ENCODE data around the gene P2RY4.
"Not testable (repeated sequence)": the region's sequence is repeated elsewhere in the genome, so short reads cannot be mapped to it uniquely, and the experiment has no call there.

P2RY4 gene

DNA sequence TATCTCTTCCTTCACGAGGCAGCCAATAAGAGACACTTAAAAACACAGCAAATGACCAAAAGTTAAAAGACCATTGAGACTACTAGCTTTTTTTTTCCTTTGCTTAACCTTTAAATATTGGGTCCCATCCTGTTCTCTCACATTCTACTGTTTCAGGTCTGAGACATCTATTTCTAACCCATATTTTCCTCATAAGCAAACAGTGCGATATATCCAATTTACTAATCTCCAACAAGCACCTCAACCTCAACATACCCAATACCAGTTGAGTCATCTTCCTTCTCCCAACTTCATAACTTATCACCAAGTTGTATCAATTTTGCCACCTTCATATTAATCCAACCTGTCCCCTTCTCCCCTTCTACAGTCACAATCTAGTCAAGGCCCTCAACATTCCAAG is 18.5 kb downstream of the P2RY4 start:
- no peak for DNase-seq

DNA sequence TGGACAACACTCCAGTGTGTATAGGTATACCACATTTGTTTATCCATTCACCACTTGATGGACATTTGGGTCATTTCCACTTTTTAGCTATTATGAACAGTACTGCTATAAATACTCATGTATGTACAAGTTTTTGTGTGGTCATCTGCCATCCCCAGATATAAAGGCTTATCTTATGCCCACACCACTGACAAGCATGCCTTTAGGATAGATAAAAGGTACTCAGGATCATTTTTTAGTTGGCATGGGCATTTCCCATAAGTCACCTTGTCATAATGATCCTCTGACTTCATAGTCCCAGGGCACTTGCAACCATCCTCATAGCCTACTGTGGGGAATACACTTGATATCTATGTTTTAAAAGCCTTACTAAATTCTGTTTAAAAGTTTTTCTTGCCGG is 19.3 kb downstream of the P2RY4 start:
- DNase-seq, result no peak

DNA sequence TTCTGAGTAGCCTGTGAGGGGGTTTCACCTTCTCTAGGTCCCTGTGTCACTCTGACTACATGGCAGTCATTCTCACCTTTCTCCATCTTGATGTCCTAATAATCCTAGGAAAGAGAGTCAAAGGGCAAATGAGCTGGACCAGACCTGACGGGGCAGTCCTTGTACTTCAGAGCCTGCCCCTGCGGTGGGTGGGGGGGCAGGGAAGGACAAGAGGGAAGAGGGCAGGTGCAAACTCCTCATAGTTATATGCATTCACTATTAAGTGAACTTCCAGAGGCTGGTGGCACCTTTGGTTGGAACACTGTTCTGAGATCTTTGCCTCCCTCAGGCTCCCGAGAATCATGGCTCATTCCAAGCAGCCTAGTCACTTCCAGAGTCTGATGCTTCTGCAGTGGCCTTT is 25.6 kb downstream of the P2RY4 start, which contains the start of gene AWAT1:
AWAT1 (plus strand) TSS at position 301 of the 400 bp plus-strand sequence; CDS start at position 342, 41 bp downstream.
- DNase-seq, result no peak

DNA sequence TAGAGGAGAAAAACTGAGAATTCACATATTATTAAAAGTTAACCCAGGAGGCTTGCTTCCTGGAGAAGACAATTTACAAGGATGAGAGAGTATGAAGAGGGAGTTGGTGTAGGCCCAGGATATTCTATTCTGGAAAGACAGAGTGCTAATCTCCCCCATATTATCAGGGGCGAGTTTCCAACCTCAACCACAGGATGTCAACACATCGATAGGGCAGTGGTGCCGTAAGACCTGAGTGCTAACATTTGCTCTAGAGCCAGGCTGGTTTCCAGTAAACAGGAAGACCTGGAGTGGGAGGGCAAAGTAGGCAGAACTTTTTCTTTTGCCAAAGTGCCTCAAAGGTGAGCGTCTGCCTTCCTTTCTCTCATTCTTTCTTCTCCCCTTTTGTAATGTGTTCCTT is 28.3 kb downstream of the P2RY4 start:
- DNase-seq, result no peak

DNA sequence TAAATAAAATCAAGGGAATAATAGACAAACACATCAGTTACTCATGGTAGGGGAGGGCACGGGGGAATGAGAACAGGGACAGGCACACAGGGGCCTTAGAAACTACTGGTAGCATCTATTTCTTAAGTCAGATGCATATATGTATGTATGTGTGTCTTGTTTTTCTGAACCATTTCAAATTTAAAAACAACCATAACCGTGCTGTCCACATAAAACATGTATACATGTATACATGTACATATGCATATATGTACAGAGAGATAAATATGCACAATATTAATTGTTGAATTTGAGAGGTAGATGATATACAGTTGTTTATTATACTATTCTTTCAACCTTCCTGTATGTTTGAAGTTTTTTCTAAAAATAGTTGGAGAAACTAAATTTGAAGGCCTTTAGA is 33.3 kb downstream of the P2RY4 start:
- no peak for DNase-seq

DNA sequence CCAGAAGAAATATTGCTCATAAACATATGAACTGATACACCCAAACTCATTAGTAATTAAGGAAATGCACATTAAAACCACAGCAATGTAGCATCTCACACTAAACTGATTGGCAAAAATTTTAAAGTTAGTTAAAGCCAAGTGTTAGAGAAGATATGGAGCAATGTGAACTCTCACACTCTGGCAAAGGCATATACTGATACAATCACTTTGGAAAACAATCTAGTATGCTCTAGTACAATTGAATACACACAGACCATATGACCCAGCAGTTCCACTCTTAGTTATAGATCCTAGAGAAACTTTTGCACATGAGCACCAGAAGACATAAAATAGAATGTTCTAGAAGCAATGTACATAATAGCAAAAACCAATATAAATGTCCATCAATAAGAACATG is 34.0 kb downstream of the P2RY4 start:
- DNase-seq, result no peak

DNA sequence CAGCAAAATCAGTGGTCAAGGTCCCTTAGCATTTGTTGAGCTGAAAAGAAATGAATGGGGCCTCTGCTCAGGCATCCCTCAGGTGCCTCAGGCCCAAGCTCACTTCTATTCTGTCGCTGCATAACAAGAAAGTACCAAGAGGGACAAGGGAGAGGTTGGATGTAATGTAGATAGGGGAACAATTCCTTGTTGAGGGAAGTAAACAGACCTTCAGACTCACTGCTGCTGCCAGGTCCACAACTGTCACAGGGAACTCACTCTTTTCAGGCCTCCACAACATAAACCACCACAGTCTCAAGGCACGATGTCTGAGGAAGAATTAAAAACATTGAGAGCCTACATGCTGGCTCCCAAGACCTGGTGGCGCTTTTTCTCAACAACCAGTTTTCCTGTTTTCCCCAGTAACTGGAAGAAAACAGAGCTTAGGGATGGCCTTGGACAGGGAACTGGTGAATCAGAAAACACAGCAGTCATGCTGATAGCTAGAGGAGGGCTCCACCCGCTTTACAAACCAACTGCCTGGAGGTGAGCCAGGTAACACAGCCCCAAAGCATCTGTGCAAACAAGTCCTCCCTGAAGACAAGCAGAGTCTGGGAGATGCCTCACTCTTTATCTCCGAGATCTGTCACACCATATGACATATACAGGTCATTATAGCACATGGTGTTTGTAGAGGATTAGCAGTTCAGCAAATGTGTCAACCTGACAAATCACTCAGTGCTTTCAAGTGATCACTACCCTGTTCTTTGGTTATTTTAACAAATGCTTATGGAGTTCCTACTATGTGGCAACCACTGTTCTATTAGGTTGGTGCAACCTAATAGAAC is 39.9 kb downstream of the P2RY4 start:
- no peak for DNase-seq

DNA sequence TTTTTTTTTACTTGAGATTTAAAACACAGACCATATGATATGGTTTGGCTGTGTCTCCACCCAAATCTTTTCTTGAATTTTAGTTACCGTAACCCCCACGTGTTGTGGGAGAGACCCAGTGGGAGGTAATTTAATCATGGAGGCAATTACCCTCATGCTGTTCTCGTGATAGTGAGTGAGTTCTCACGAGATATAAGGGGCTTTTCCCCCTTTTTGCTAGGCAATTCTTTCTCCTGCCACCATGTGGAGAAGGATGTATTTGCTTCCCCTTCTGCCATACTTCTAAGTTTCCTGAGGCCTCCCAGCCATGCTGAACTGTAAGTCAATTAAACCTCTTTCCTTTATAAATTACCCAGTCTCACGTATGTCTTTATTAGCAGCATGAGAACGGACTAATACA is 50.4 kb downstream of the P2RY4 start:
- not testable (repeated sequence) for DNase-seq

DNA sequence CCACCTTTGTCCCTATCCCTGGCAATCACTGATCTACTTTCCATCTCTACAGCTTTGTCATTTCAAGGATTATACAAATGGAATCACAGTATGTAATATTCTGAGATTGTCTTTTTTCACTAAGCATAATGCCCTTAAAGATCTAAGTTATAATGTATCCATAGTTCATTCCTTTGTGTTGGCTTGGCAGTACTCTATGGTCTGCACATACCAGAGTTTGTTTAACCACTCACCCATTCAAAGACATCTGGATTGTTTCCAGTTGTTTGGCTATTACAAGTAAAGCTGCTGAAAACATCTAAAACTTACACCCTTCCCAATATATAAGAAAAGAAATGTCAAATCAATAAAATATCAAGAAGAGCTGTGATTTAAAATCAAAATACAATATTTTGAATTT is 51.5 kb downstream of the P2RY4 start:
- no peak for DNase-seq

Data from activated effector memory CD4-positive, alpha-beta T cell treated with anti-CD3 and anti-CD28 coated beads, Interleukin-2, amount 50 U/mL, for 16 hours (primary cell).